Glutamatergic neuron (in vitro differentiated cells): Measurements from ENCODE around the gene MALT1. TPM values are rescaled to one million over a fixed set of nuclear protein-coding genes. Genes with fewer than 3 reads are reported as not detected.

ENCODE experiments used
- DNase-seq: peaks from one replicate; pipeline ENCODE4 v3.0.0; 2022
- H3K27ac Mint-ChIP-seq: one replicate; pipeline ENCODE4 v1.8.0; 2020; ENCODE audit warnings: mild to moderate bottlenecking, mixed read lengths, inconsistent platforms; ENCODE audit not compliant: unreplicated experiment
- H3K27me3 Mint-ChIP-seq: one replicate; pipeline ENCODE4 v1.8.0; 2020; ENCODE audit warnings: mild to moderate bottlenecking, moderate library complexity, mixed read lengths, inconsistent platforms; ENCODE audit not compliant: unreplicated experiment
- H3K36me3 Mint-ChIP-seq: one replicate; pipeline ENCODE4 v1.8.0; 2020; ENCODE audit warnings: mild to moderate bottlenecking, mixed read lengths, inconsistent platforms; ENCODE audit not compliant: unreplicated experiment
- H3K4me1 Mint-ChIP-seq: one replicate; pipeline ENCODE4 v1.8.0; 2020; ENCODE audit warnings: mild to moderate bottlenecking, low read depth, mixed read lengths, inconsistent platforms; ENCODE audit not compliant: unreplicated experiment
- H3K4me3 Mint-ChIP-seq: one replicate; pipeline ENCODE4 v1.8.0; 2020; ENCODE audit warnings: mild to moderate bottlenecking, mixed read lengths, inconsistent platforms; ENCODE audit not compliant: unreplicated experiment
- H3K9me3 Mint-ChIP-seq: one replicate; pipeline ENCODE4 v1.8.0; 2020; ENCODE audit warnings: mild to moderate bottlenecking, moderate library complexity, mixed read lengths, inconsistent platforms; ENCODE audit not compliant: unreplicated experiment
- CTCF ChIP-seq: fragments of 200-600 bp; sonication (generic); IDR thresholded peaks from one replicate; pipeline ENCODE4 v1.5.0; 2021; ENCODE audit not compliant: partially characterized antibody, unreplicated experiment
- total RNA-seq: library from RNA; stranded (reverse); fragmentation: NEBNext Ultra II Directional; extraction: Animal tissue kit (Norgen Biotek cat#: 25700); gene quantifications from one replicate; pipeline ENCODE4 v1.2.1, GENCODE V29; 2021; ENCODE audit not compliant: unreplicated experiment

The MALT1 gene
- total RNA-seq, 1 donor from 2014 or later: 8.5 TPM

GRCh38 chr18:58745914-58746313 is 74.6 kb downstream of the MALT1 start:
- H3K36me3 Mint-ChIP-seq: no peaks in the 10 kb centered on the region
- H3K4me1 Mint-ChIP-seq: no peaks in the 10 kb centered on the region
- no peaks in the 10 kb centered on the region for H3K27me3 Mint-ChIP-seq
- no peak for TF ChIP-seq CTCF
- no peak overlapping the region for H3K27ac Mint-ChIP-seq
- no peak for DNase-seq
- no peaks in the 10 kb centered on the region for H3K9me3 Mint-ChIP-seq
- H3K4me3 Mint-ChIP-seq: no peak overlapping the region

GRCh38 chr18:58748899-58749595 is 77.8 kb downstream of the MALT1 start:
- no peak overlapping the region for H3K27ac Mint-ChIP-seq
- TF ChIP-seq CTCF: no peak
- H3K4me1 Mint-ChIP-seq: no peaks in the 10 kb centered on the region
- no peaks in the 10 kb centered on the region for H3K9me3 Mint-ChIP-seq
- no peak overlapping the region for H3K4me3 Mint-ChIP-seq
- no peak for DNase-seq
- H3K27me3 Mint-ChIP-seq: no peaks in the 10 kb centered on the region
- H3K36me3 Mint-ChIP-seq: no peaks in the 10 kb centered on the region

- no peak for DNase-seq
- no peak for TF ChIP-seq CTCF
- Mint-ChIP-seq H3K36me3 (no peaks in the 10 kb centered on the region), H3K4me1 (no peaks in the 10 kb centered on the region), H3K27me3 (peaks cover 1% of the 10 kb centered on the region), H3K4me3 (no peak overlapping the region), H3K27ac (no peak overlapping the region), H3K9me3 (no peaks in the 10 kb centered on the region)
Observed at GRCh38 chr18:58753976-58754375, 82.7 kb downstream of the MALT1 start.

- Mint-ChIP-seq H3K9me3 (no peaks in the 10 kb centered on the region), H3K36me3 (no peaks in the 10 kb centered on the region), H3K27me3 (peaks cover 1% of the 10 kb centered on the region), H3K27ac (no peak overlapping the region), H3K4me1 (no peaks in the 10 kb centered on the region), H3K4me3 (no peak overlapping the region)
- DNase-seq: no peak
- TF ChIP-seq CTCF: no peak
Observed at GRCh38 chr18:58754544-58755068, 83.3 kb downstream of the MALT1 start.

- no peak overlapping the region for H3K27ac Mint-ChIP-seq
- no peaks in the 10 kb centered on the region for H3K36me3 Mint-ChIP-seq
- TF ChIP-seq CTCF: no peak
- H3K27me3 Mint-ChIP-seq: peaks cover 1% of the 10 kb centered on the region
- H3K4me1 Mint-ChIP-seq: no peaks in the 10 kb centered on the region
- no peak overlapping the region for H3K4me3 Mint-ChIP-seq
- H3K9me3 Mint-ChIP-seq: peaks cover 1% of the 10 kb centered on the region
- DNase-seq: no peak
Observed at GRCh38 chr18:58755304-58756010, 84.2 kb downstream of the MALT1 start.
